ENCODE measurements around the gene PROCA1. TPM values are rescaled to one million over a fixed set of nuclear protein-coding genes. Genes with fewer than 3 reads are reported as not detected.
A peak's percentile ranks its signal among the peaks of the same experiment; 100 is the strongest.

The PROCA1 gene
- total RNA-seq, 1 experiment from 2014 or later = 4.9 TPM

DNA sequence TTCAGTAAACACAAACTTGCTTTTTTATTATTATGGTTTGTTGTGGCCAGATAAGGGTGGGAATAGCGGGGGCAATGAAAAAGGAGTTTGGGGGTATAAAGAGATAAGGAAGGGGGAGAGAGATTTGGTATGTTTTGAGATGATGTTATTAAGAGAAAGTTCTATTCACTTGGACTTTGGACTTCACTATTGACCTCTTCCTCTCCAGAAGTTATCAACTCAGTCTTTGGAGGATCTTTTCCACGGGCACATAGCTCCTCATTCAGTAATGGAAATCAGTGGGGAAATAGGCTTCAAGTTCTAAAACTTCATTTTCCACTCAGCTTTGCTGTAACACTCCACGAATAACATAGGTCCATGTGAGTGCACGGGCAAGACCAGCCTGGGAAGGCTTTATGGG lies 23.2 kb downstream of the PROCA1 start:
- Histone ChIP-seq H3K36me3 (ENCODE audit: control insufficient read depth, insufficient read depth, low read length) (peaks cover 46% of the 10 kb centered on the region), H3K27ac (ENCODE audit: low read length) (no peak overlapping the region), H3K4me1 (ENCODE audit: control insufficient read depth, insufficient read depth, low read length) (no peaks in the 10 kb centered on the region), H3K4me3 (ENCODE audit: low read depth in 2 of 2, low read length in 2 of 2) (no peak overlapping the region), H3K9me3 (ENCODE audit: control insufficient read depth, insufficient read depth, low read depth, low read length) (no peaks in the 10 kb centered on the region), H3K27me3 (ENCODE audit: control insufficient read depth, insufficient read depth, low read length) (no peaks in the 10 kb centered on the region)
- POLR2A ChIA-PET = no interaction called here
- in situ Hi-C loops (cut with HindIII; ENCODE audit: low pct_unique_long_range_greater_than_20kb, low sequenced_read_pairs) (no loop called here), intact Hi-C loops (cut with micrococcal nuclease; ENCODE audit: unreplicated experiment) (no loop called here)
- ATAC-seq (no peak), DNase-seq (ENCODE audit: low read depth, low spot score) (no peak)
- TF ChIP-seq, protein P1, sequence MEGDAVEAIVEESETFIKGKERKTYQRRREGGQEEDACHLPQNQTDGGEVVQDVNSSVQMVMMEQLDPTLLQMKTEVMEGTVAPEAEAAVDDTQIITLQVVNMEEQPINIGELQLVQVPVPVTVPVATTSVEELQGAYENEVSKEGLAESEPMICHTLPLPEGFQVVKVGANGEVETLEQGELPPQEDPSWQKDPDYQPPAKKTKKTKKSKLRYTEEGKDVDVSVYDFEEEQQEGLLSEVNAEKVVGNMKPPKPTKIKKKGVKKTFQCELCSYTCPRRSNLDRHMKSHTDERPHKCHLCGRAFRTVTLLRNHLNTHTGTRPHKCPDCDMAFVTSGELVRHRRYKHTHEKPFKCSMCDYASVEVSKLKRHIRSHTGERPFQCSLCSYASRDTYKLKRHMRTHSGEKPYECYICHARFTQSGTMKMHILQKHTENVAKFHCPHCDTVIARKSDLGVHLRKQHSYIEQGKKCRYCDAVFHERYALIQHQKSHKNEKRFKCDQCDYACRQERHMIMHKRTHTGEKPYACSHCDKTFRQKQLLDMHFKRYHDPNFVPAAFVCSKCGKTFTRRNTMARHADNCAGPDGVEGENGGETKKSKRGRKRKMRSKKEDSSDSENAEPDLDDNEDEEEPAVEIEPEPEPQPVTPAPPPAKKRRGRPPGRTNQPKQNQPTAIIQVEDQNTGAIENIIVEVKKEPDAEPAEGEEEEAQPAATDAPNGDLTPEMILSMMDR (IDR thresholded peaks at IDR 0.05) = no peak
- TF ChIP-seq, protein P2, sequence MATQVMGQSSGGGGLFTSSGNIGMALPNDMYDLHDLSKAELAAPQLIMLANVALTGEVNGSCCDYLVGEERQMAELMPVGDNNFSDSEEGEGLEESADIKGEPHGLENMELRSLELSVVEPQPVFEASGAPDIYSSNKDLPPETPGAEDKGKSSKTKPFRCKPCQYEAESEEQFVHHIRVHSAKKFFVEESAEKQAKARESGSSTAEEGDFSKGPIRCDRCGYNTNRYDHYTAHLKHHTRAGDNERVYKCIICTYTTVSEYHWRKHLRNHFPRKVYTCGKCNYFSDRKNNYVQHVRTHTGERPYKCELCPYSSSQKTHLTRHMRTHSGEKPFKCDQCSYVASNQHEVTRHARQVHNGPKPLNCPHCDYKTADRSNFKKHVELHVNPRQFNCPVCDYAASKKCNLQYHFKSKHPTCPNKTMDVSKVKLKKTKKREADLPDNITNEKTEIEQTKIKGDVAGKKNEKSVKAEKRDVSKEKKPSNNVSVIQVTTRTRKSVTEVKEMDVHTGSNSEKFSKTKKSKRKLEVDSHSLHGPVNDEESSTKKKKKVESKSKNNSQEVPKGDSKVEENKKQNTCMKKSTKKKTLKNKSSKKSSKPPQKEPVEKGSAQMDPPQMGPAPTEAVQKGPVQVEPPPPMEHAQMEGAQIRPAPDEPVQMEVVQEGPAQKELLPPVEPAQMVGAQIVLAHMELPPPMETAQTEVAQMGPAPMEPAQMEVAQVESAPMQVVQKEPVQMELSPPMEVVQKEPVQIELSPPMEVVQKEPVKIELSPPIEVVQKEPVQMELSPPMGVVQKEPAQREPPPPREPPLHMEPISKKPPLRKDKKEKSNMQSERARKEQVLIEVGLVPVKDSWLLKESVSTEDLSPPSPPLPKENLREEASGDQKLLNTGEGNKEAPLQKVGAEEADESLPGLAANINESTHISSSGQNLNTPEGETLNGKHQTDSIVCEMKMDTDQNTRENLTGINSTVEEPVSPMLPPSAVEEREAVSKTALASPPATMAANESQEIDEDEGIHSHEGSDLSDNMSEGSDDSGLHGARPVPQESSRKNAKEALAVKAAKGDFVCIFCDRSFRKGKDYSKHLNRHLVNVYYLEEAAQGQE (IDR thresholded peaks at IDR 0.05; ENCODE audit: insufficient read depth in 1 of 2, low read depth in 2 of 2, low read length in 1 of 2) = no peak
- TF ChIP-seq POLR2AphosphoS5 (IDR thresholded peaks at IDR 0.05; ENCODE audit: low read depth, low read length) (no peak), TCF7L2 (IDR thresholded peaks at IDR 0.05; ENCODE audit: low read depth, low read length) (no peak), SIN3A (IDR thresholded peaks at IDR 0.05; ENCODE audit: borderline replicate concordance, insufficient read depth, low read depth, low read length) (no peak)
- CTCF ChIA-PET = no interaction called here
- TSS peak; percentile 43 for BruUV-seq (replicated peaks)

DNA sequence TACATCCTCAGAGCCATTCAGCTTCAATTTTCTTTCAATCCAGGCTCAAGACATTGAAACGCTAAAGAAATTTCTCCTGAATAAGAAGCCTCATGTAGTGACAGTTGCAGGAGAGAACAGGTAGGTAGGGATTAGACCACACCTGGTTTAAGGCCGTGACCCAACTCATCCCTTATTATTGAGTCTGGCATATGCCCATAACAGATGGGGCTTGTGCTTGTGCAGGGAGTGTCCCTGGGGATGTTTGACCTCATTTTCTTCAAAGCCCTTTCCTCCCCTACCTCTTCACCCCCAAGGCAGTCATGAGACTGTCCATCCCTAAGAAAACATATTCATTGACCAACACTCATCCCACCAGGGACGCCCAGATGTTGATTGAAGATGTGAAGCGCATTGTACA lies 25.4 kb downstream of the PROCA1 start:
- ATAC-seq (no peak), DNase-seq (ENCODE audit: low read depth, low spot score) (no peak)
- in situ Hi-C loops (cut with HindIII; ENCODE audit: low pct_unique_long_range_greater_than_20kb, low sequenced_read_pairs) = no loop called here
- intact Hi-C loops (cut with micrococcal nuclease; ENCODE audit: unreplicated experiment) = no loop called here
- CTCF ChIA-PET = no interaction called here
- no peaks in the 10 kb centered on the region for H3K4me1 ChIP-seq (ENCODE audit: control insufficient read depth, insufficient read depth, low read length)
- BruUV-seq (replicated peaks) = no TSS peak
- POLR2A ChIA-PET = interaction anchor here (0.6 kb wide), 1 partner anchor 24 kb away, joined by 4 read pairs; the partner anchor contains the start of gene SUPT6H
- no peak overlapping the region for H3K4me3 ChIP-seq (ENCODE audit: low read depth in 2 of 2, low read length in 2 of 2)
- peaks cover 59% of the 10 kb centered on the region for H3K36me3 ChIP-seq (ENCODE audit: control insufficient read depth, insufficient read depth, low read length)
- TF ChIP-seq POLR2AphosphoS5 (IDR thresholded peaks at IDR 0.05; ENCODE audit: low read depth, low read length) = no peak
- no peak overlapping the region for H3K27ac ChIP-seq (ENCODE audit: low read length)
- no peaks in the 10 kb centered on the region for H3K9me3 ChIP-seq (ENCODE audit: control insufficient read depth, insufficient read depth, low read depth, low read length)
- H3K27me3 ChIP-seq (ENCODE audit: control insufficient read depth, insufficient read depth, low read length) = no peaks in the 10 kb centered on the region

DNA sequence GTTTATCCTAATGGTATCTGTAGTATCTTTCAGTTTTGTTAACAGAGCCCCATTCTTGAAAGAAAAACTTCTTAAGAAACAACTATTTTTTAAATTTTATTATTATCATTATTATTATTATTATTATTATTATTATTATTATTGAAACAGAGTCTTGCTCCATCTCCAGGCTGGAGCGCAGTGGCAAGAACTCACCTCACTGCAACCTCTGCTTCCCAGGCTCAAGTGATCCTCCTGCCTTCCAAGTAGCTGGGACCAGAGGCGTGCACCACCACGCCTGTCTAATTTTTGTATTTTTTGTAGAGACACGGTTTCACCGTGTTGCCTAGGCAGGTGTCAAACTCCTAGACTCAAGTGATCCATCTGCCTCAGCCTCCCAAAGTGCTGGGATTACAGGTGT lies 26.3 kb downstream of the PROCA1 start:
- in situ Hi-C loops (cut with HindIII; ENCODE audit: low pct_unique_long_range_greater_than_20kb, low sequenced_read_pairs) = no loop called here
- H3K9me3 ChIP-seq (ENCODE audit: control insufficient read depth, insufficient read depth, low read depth, low read length) = no peaks in the 10 kb centered on the region
- H3K36me3 ChIP-seq (ENCODE audit: control insufficient read depth, insufficient read depth, low read length) = peaks cover 58% of the 10 kb centered on the region
- CTCF ChIA-PET = no interaction called here
- no peak overlapping the region for H3K27ac ChIP-seq (ENCODE audit: low read length)
- no peak for TF ChIP-seq TCF7L2 (IDR thresholded peaks at IDR 0.05; ENCODE audit: low read depth, low read length)
- TF ChIP-seq, protein P2 (IDR thresholded peaks at IDR 0.05; ENCODE audit: insufficient read depth in 1 of 2, low read depth in 2 of 2, low read length in 1 of 2) = no peak
- no peak for TF ChIP-seq POLR2AphosphoS5 (IDR thresholded peaks at IDR 0.05; ENCODE audit: low read depth, low read length)
- no peak overlapping the region for H3K4me3 ChIP-seq (ENCODE audit: low read depth in 2 of 2, low read length in 2 of 2)
- ATAC-seq = no peak
- H3K4me1 ChIP-seq (ENCODE audit: control insufficient read depth, insufficient read depth, low read length) = no peaks in the 10 kb centered on the region
- intact Hi-C loops (cut with micrococcal nuclease; ENCODE audit: unreplicated experiment) = no loop called here
- no TSS peak for BruUV-seq (replicated peaks)
- POLR2A ChIA-PET = no interaction called here
- H3K27me3 ChIP-seq (ENCODE audit: control insufficient read depth, insufficient read depth, low read length) = no peaks in the 10 kb centered on the region
- DNase-seq (ENCODE audit: low read depth, low spot score) = no peak
